DOHH2 (cell line): ENCODE results near the gene KCTD1.

Experiments
- H3F3A ChIP-seq: fragments of 200-600 bp; sonication (generic), shearing (Covaris generic); 2 replicates; pipeline ENCODE4 v1.6.0; 2016; ENCODE audit warnings: antibody characterized with exemption, mild to moderate bottlenecking; ENCODE audit not compliant: control insufficient read depth, insufficient read depth
- H3K27ac ChIP-seq: fragments of 200-600 bp; sonication (generic); 2 replicates; pipeline ENCODE4 v1.5.1; 2014; ENCODE audit warnings: low read depth, mild to moderate bottlenecking, low read length, moderate library complexity
- H3K27me3 ChIP-seq: fragments of 200-600 bp; sonication (generic); 2 replicates; pipeline ENCODE4 v1.6.1; 2014; ENCODE audit warnings: mild to moderate bottlenecking, low read length, mixed read lengths; ENCODE audit not compliant: control insufficient read depth
- H3K36me3 ChIP-seq: fragments of 200-600 bp; sonication (generic); 2 replicates; pipeline ENCODE4 v1.6.1; 2014; ENCODE audit warnings: mild to moderate bottlenecking, low read length, moderate library complexity, mixed read lengths; ENCODE audit not compliant: control insufficient read depth
- H3K4me1 ChIP-seq: fragments of 200-600 bp; sonication (generic); 2 replicates; pipeline ENCODE4 v1.6.1; 2014; ENCODE audit warnings: mild to moderate bottlenecking, low read length, mixed read lengths; ENCODE audit not compliant: control insufficient read depth
- H3K4me2 ChIP-seq: fragments of 200-600 bp; sonication (generic); 2 replicates; pipeline ENCODE4 v1.6.0; 2014; ENCODE audit warnings: mild to moderate bottlenecking, low read length, moderate library complexity
- H3K4me3 ChIP-seq: fragments of 200-600 bp; sonication (generic); 2 replicates; pipeline ENCODE4 v1.5.1; 2014; ENCODE audit warnings: mild to moderate bottlenecking, low read length, mixed read lengths
- H3K79me2 ChIP-seq: fragments of 200-600 bp; sonication (generic); 2 replicates; pipeline ENCODE4 v1.6.1; 2014; ENCODE audit warnings: mild to moderate bottlenecking, low read length, mixed read lengths; ENCODE audit not compliant: control insufficient read depth
- H3K9me2 ChIP-seq: fragments of 200-600 bp; sonication (generic); replicated peaks from 2 replicates; pipeline ENCODE4 v1.6.1; 2014; ENCODE audit warnings: mild to moderate bottlenecking, low read length, mixed read lengths; ENCODE audit not compliant: control insufficient read depth
- H3K9me3 ChIP-seq: fragments of 200-600 bp; sonication (generic); 2 replicates; pipeline ENCODE4 v1.6.1; 2014; ENCODE audit warnings: antibody characterized with exemption, low read length, mixed read lengths; ENCODE audit not compliant: control insufficient read depth, insufficient read depth
- H4K20me1 ChIP-seq: fragments of 200-600 bp; sonication (generic); 2 replicates; pipeline ENCODE4 v1.6.0; 2014; ENCODE audit warnings: low read depth, mild to moderate bottlenecking, antibody characterized with exemption, low read length, moderate library complexity; ENCODE audit not compliant: control insufficient read depth, insufficient read depth
- CTCF ChIP-seq: fragments of 200-600 bp; sonication (generic); IDR thresholded peaks from one replicate; pipeline ENCODE4 v1.5.1; 2014; ENCODE audit warnings: antibody characterized with exemption, mild to moderate bottlenecking, low read depth, low read length; ENCODE audit not compliant: poor library complexity, severe bottlenecking
- EZH2phosphoT487 ChIP-seq: fragments of 200-600 bp; sonication (generic); IDR thresholded peaks from 2 replicates; pipeline ENCODE4 v1.6.1; 2017; ENCODE audit warnings: borderline replicate concordance, mild to moderate bottlenecking, antibody characterized with exemption, low read length, moderate library complexity, mixed read lengths

KCTD1 gene

GRCh38 chr18:26535630-26536029 is 12.7 kb downstream of the KCTD1 start:
- Histone ChIP-seq H3K9me3 (no peaks in the 10 kb centered on the region), H3K4me2 (no peak overlapping the region), H3K79me2 (no peaks in the 10 kb centered on the region), H3K4me1 (no peaks in the 10 kb centered on the region), H3K27me3 (no peaks in the 10 kb centered on the region), H3K27ac (no peak overlapping the region), H3K36me3 (no peaks in the 10 kb centered on the region), H3K4me3 (no peak overlapping the region), H4K20me1 (no peaks in the 10 kb centered on the region), H3F3A (no peaks in the 10 kb centered on the region), H3K9me2 (no peaks in the 10 kb centered on the region)
- no peak for TF ChIP-seq CTCF
- no peak for TF ChIP-seq EZH2phosphoT487

- no peak overlapping the region for H3K27ac ChIP-seq
- no peaks in the 10 kb centered on the region for H3K9me3 ChIP-seq
- H3K79me2 ChIP-seq, result no peaks in the 10 kb centered on the region
- no peaks in the 10 kb centered on the region for H3K4me1 ChIP-seq
- no peaks in the 10 kb centered on the region for H3K27me3 ChIP-seq
- no peaks in the 10 kb centered on the region for H3K9me2 ChIP-seq
- TF ChIP-seq CTCF (no peak), EZH2phosphoT487 (no peak)
- no peak overlapping the region for H3K4me2 ChIP-seq
- no peaks in the 10 kb centered on the region for H4K20me1 ChIP-seq
- no peaks in the 10 kb centered on the region for H3F3A ChIP-seq
- no peaks in the 10 kb centered on the region for H3K36me3 ChIP-seq
- no peak overlapping the region for H3K4me3 ChIP-seq
These were observed 15.7 kb downstream of the KCTD1 start for GRCh38 chr18:26532367-26533340.

- no peaks in the 10 kb centered on the region for H4K20me1 ChIP-seq
- H3K9me2 ChIP-seq, result no peaks in the 10 kb centered on the region
- H3K4me3 ChIP-seq, result no peak overlapping the region
- H3F3A ChIP-seq, result no peaks in the 10 kb centered on the region
- H3K4me1 ChIP-seq, result no peaks in the 10 kb centered on the region
- H3K36me3 ChIP-seq, result no peaks in the 10 kb centered on the region
- TF ChIP-seq EZH2phosphoT487 (no peak), CTCF (no peak)
- no peak overlapping the region for H3K4me2 ChIP-seq
- no peak overlapping the region for H3K27ac ChIP-seq
- no peaks in the 10 kb centered on the region for H3K27me3 ChIP-seq
- no peaks in the 10 kb centered on the region for H3K9me3 ChIP-seq
- no peaks in the 10 kb centered on the region for H3K79me2 ChIP-seq
These were observed 16.6 kb downstream of the KCTD1 start for GRCh38 chr18:26531605-26532298.
